HEK293 (cell line): ENCODE data around the gene SPON1.

Experiments used
- GLI4 ChIP-seq: fragments of 450-650 bp; formaldehyde crosslinking; IDR thresholded peaks from 2 replicates; pipeline ENCODE4 v1.5.1; 2016; ENCODE audit warnings: missing biosample characterization, missing genetic modification characterization
- HOXD13 ChIP-seq: sonication (generic); formaldehyde crosslinking; IDR thresholded peaks from 2 replicates; pipeline ENCODE4 v1.8.0; 2022; ENCODE audit warnings: missing genetic modification reagents, borderline replicate concordance
- SALL2 ChIP-seq: fragments of 450-650 bp; formaldehyde crosslinking; IDR thresholded peaks from 2 replicates; pipeline ENCODE4 v1.5.0; 2017; ENCODE audit warnings: missing biosample characterization, mild to moderate bottlenecking, missing genetic modification characterization, borderline replicate concordance
- SP2 ChIP-seq: fragments of 450-650 bp; formaldehyde crosslinking; IDR thresholded peaks from 2 replicates; pipeline ENCODE4 v1.5.1; 2016; ENCODE audit warnings: missing biosample characterization, missing genetic modification characterization
- YY1 ChIP-seq: fragments of 450-650 bp; formaldehyde crosslinking; IDR thresholded peaks from 2 replicates; pipeline ENCODE4 v1.5.1; 2018; ENCODE audit warnings: missing biosample characterization, missing genetic modification characterization
- ZNF292 ChIP-seq: fragments of 450-650 bp; formaldehyde crosslinking; IDR thresholded peaks from 2 replicates; pipeline ENCODE4 v1.5.1; 2016; ENCODE audit warnings: low read depth, missing biosample characterization, missing genetic modification characterization, borderline replicate concordance
- ZNF423 ChIP-seq: fragments of 450-650 bp; formaldehyde crosslinking; IDR thresholded peaks from 2 replicates; pipeline ENCODE4 v1.5.1; 2016; ENCODE audit warnings: missing biosample characterization, missing genetic modification characterization
- ZNF514 ChIP-seq: fragments of 450-650 bp; formaldehyde crosslinking; IDR thresholded peaks from 2 replicates; pipeline ENCODE4 v1.5.1; 2016; ENCODE audit warnings: missing biosample characterization, missing genetic modification characterization
- ZNF664 ChIP-seq: fragments of 450-650 bp; formaldehyde crosslinking; IDR thresholded peaks from 2 replicates; pipeline ENCODE4 v1.5.1; 2016; ENCODE audit warnings: missing biosample characterization, missing genetic modification characterization
- TF ChIP-seq, protein P1 (sequence below): fragments of 450-650 bp; formaldehyde crosslinking; IDR thresholded peaks from 2 replicates; pipeline ENCODE4 v1.5.1; 2016; ENCODE audit warnings: missing biosample characterization, missing genetic modification characterization
- TF ChIP-seq, protein P2 (sequence below): fragments of 450-650 bp; formaldehyde crosslinking; IDR thresholded peaks from 2 replicates; pipeline ENCODE4 v1.5.1; 2016; ENCODE audit warnings: missing biosample characterization, missing genetic modification characterization

DNA sequence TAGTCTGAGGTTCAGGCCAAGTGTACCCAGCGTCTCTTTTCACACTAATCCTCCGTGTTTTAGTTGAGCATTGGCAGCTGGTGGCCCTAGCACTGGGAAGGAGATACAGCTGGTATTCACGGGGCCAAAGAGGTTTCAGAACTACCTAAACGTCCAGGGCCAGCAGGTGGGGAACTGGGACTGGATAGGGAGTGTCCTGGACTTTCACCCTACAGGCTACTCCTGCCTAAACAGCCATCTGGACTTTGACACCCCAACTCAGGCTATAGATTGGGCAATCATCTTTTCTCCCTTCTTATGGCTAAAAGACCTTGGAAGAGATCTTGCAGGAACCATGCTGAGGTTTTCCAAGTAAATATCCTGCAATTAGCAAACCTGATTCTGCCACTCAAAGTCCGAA lies 2.8 kb downstream of the SPON1 start:
- TF ChIP-seq, protein P1, sequence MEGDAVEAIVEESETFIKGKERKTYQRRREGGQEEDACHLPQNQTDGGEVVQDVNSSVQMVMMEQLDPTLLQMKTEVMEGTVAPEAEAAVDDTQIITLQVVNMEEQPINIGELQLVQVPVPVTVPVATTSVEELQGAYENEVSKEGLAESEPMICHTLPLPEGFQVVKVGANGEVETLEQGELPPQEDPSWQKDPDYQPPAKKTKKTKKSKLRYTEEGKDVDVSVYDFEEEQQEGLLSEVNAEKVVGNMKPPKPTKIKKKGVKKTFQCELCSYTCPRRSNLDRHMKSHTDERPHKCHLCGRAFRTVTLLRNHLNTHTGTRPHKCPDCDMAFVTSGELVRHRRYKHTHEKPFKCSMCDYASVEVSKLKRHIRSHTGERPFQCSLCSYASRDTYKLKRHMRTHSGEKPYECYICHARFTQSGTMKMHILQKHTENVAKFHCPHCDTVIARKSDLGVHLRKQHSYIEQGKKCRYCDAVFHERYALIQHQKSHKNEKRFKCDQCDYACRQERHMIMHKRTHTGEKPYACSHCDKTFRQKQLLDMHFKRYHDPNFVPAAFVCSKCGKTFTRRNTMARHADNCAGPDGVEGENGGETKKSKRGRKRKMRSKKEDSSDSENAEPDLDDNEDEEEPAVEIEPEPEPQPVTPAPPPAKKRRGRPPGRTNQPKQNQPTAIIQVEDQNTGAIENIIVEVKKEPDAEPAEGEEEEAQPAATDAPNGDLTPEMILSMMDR (tag by site-specific recombination), result peak; percentile 38; the same call in 1 of the 2 replicates
- TF ChIP-seq ZNF664 (no peak), YY1 (no peak), SP2 (tag by site-specific recombination) (no peak), HOXD13 (no peak), GLI4 (tag by site-specific recombination) (no peak), ZNF292 (no peak), ZNF514 (no peak), SALL2 (tag by site-specific recombination) (no peak), ZNF423 (tag by site-specific recombination) (no peak)
- TF ChIP-seq, protein P2, sequence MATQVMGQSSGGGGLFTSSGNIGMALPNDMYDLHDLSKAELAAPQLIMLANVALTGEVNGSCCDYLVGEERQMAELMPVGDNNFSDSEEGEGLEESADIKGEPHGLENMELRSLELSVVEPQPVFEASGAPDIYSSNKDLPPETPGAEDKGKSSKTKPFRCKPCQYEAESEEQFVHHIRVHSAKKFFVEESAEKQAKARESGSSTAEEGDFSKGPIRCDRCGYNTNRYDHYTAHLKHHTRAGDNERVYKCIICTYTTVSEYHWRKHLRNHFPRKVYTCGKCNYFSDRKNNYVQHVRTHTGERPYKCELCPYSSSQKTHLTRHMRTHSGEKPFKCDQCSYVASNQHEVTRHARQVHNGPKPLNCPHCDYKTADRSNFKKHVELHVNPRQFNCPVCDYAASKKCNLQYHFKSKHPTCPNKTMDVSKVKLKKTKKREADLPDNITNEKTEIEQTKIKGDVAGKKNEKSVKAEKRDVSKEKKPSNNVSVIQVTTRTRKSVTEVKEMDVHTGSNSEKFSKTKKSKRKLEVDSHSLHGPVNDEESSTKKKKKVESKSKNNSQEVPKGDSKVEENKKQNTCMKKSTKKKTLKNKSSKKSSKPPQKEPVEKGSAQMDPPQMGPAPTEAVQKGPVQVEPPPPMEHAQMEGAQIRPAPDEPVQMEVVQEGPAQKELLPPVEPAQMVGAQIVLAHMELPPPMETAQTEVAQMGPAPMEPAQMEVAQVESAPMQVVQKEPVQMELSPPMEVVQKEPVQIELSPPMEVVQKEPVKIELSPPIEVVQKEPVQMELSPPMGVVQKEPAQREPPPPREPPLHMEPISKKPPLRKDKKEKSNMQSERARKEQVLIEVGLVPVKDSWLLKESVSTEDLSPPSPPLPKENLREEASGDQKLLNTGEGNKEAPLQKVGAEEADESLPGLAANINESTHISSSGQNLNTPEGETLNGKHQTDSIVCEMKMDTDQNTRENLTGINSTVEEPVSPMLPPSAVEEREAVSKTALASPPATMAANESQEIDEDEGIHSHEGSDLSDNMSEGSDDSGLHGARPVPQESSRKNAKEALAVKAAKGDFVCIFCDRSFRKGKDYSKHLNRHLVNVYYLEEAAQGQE (tag by site-specific recombination), result no peak
